ENCODE measurements around the gene ASB18. TPM values are rescaled to one million over a fixed set of nuclear protein-coding genes. Genes with fewer than 3 reads are reported as not detected.

ASB18 gene
- polyA plus RNA-seq, 3 donors from 2014 or later = not detected

- Mint-ChIP-seq H3K27me3 (ENCODE audit: low read depth in 3 of 3) (peaks cover 1 to 8% (median 2%) of the 10 kb centered on the region in 3 donors), H3K4me3 (no peak overlapping the region), H3K27ac (no peak overlapping the region), H3K36me3 (no peaks in the 10 kb centered on the region), H3K9me3 (peaks cover 0 to 7% (median 2%) of the 10 kb centered on the region in 6 donors), H3K4me1 (no peaks in the 10 kb centered on the region)
- no peak for DNase-seq
These were observed 1.5 kb upstream of the ASB18 start for GRCh38 chr2:236265675-236266074.

DNA sequence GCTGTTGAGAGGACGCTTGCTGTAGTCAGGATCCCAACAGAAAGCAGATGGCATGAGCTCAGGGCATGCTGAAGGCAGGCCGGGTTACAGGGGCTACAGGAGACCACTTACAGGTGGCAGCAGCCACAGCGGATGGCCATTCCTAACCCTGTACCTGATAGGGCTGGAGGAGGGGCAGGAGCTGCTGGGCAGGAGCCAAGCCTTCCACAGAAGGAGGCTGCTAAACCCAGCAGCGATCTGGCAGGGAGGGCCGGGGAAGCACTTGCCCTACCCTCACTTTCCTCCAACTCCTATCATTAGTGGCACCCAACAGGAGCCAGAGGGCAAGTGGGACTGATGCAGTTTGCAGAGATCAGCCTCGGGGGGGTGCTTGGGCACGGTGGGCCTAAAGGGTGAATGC is 2.0 kb downstream of the ASB18 start:
- H3K4me1 Mint-ChIP-seq = no peaks in the 10 kb centered on the region
- no peak for DNase-seq
- H3K4me3 Mint-ChIP-seq = no peak overlapping the region
- H3K27ac Mint-ChIP-seq = no peak overlapping the region
- H3K9me3 Mint-ChIP-seq = no peaks in the 10 kb centered on the region
- H3K27me3 Mint-ChIP-seq (ENCODE audit: low read depth in 3 of 3) = peaks cover 0 to 8% (median 1%) of the 10 kb centered on the region in 3 donors
- H3K36me3 Mint-ChIP-seq = no peaks in the 10 kb centered on the region

DNA sequence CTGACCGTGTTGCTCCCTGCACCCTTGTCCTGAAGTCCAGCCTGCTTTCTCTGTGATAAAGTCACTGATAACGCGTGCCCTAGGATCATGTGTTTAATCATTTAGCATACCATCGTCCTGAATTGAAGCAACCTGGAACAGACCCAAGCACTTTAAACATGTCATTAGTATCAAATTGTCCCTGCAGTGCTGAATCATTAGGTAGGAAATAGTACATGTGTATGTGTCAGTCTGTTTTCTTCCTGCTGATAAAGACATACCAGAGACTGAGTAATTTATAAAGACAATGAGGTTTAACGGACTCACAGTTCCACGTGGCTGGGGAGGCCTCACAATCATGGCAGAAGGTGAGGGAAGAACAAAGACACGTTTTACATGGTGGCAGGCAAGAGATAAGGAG is 2.8 kb downstream of the ASB18 start:
- no peaks in the 10 kb centered on the region for H3K9me3 Mint-ChIP-seq
- DNase-seq = no peak
- no peak overlapping the region for H3K27ac Mint-ChIP-seq
- H3K27me3 Mint-ChIP-seq (ENCODE audit: low read depth in 3 of 3) = peaks cover 0 to 8% (median 1%) of the 10 kb centered on the region in 3 donors
- no peaks in the 10 kb centered on the region for H3K4me1 Mint-ChIP-seq
- no peak overlapping the region for H3K4me3 Mint-ChIP-seq
- H3K36me3 Mint-ChIP-seq = no peaks in the 10 kb centered on the region

GRCh38 chr2:236259371-236259770 is 4.8 kb downstream of the ASB18 start:
- H3K27ac Mint-ChIP-seq = no peak overlapping the region
- no peaks in the 10 kb centered on the region for H3K9me3 Mint-ChIP-seq
- H3K4me1 Mint-ChIP-seq = no peaks in the 10 kb centered on the region
- no peaks in the 10 kb centered on the region for H3K36me3 Mint-ChIP-seq
- DNase-seq = no peak
- H3K4me3 Mint-ChIP-seq = no peak overlapping the region
- peaks cover 2 to 6% (median 2%) of the 10 kb centered on the region in 3 donors for H3K27me3 Mint-ChIP-seq (ENCODE audit: low read depth in 3 of 3)

GRCh38 chr2:236257575-236257974 is 6.6 kb downstream of the ASB18 start:
- no peaks in the 10 kb centered on the region for H3K4me1 Mint-ChIP-seq
- peaks cover 1 to 8% (median 5%) of the 10 kb centered on the region in 3 donors for H3K27me3 Mint-ChIP-seq (ENCODE audit: low read depth in 3 of 3)
- H3K36me3 Mint-ChIP-seq = no peaks in the 10 kb centered on the region
- no peaks in the 10 kb centered on the region for H3K9me3 Mint-ChIP-seq
- H3K27ac Mint-ChIP-seq = no peak overlapping the region
- no peak overlapping the region for H3K4me3 Mint-ChIP-seq
- no peak for DNase-seq

DNA sequence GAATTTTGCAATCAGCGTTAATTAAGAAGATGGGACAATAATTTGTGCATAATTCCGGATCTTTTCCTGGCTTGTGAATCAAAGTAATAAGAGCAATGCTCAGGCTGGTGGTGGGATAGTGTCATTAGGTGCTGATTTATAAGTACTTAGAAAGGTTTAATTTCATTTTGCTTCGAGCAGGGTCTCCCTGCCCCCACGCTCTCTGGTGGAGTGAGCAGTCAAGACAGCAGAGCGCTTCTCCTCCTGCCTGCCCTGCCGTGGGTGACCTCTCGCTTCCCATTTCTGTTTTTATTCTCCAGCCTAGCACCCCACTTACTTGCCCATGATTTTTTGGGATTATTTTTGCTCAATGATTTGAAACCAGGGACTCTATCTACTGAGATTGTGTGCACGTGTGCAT is 7.1 kb downstream of the ASB18 start:
- no peaks in the 10 kb centered on the region for H3K36me3 Mint-ChIP-seq
- H3K4me3 Mint-ChIP-seq = no peak overlapping the region
- no peaks in the 10 kb centered on the region for H3K4me1 Mint-ChIP-seq
- no peaks in the 10 kb centered on the region for H3K9me3 Mint-ChIP-seq
- no peak overlapping the region for H3K27ac Mint-ChIP-seq
- no peak for DNase-seq
- peaks cover 1 to 12% (median 7%) of the 10 kb centered on the region in 3 donors for H3K27me3 Mint-ChIP-seq (ENCODE audit: low read depth in 3 of 3)

DNA sequence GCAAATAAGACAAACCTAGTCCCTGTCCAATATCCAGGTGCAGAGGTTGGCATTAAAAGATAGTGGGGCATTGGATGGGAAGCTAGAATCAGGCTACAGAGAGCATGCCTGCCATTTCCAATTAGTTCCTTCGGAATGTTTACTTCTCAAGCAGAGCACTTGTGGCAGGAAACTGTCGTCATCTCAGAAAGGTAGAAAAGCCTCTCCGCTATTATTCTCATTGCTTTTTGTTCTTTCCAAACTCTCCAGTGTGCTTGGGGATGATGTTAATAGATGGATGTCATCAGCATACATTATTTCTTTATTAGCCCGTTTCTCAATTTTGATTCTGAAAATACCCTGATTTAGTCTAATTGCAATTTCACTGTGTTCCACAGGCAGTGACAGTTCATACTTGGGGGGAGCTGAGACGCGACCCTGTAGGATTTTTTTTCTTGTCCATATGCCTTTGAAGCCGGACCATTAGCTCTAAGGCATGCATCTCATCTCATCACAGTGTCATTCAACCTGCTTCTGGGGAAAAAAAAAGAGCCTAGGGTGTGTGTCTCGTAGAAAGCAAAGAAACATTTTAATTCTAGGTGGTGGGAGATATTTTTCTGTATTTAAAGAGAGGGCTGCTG is 7.7 kb downstream of the ASB18 start:
- DNase-seq = no peak
- Mint-ChIP-seq H3K4me1 (no peaks in the 10 kb centered on the region), H3K36me3 (no peaks in the 10 kb centered on the region), H3K4me3 (no peak overlapping the region), H3K9me3 (no peaks in the 10 kb centered on the region), H3K27ac (no peak overlapping the region), H3K27me3 (ENCODE audit: low read depth in 3 of 3) (peaks cover 1 to 15% (median 7%) of the 10 kb centered on the region in 3 donors)

DNA sequence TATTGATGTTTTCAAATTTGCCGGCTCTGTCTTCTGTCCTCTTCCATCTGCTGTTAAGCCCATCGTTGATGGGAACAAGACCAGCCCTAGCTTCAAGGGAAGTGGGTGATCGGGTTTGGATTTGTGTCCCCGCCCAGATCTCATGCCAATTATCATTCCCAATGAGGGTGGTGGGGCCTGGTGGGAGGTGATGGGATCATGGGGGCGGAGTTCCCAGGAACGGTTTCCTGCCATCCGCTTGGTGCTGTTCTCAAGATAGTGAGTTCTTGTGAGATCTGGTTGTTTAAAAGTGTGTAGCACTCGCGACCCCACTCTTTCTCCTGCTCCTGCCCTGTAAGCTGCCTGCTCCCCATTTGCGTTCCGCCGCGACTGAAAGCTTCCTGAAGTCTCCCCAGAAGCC is 9.5 kb downstream of the ASB18 start:
- Mint-ChIP-seq H3K36me3 (no peaks in the 10 kb centered on the region), H3K27ac (no peak overlapping the region), H3K4me3 (no peak overlapping the region), H3K4me1 (no peaks in the 10 kb centered on the region), H3K9me3 (no peaks in the 10 kb centered on the region), H3K27me3 (ENCODE audit: low read depth in 3 of 3) (peaks cover 1 to 13% (median 7%) of the 10 kb centered on the region in 3 donors)
- DNase-seq = no peak

DNA sequence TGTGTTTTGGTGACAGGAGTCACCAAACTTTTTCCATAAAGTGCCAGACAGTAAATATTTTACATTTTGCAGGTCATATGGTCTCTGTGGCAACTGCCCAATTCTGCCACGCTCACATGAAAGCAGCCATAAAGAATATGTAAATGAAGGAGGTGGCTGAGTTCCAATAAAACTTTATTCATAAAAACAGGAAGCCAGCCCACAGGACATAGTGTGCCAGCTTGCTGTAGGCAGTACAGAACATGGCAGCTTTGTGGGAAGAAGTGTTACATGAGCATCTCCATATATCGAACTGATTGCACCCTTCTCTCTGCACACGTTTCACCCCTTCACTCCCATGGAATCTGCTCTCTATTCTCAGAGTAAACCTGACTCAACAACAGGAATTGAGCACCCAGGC is 10.2 kb downstream of the ASB18 start:
- Mint-ChIP-seq H3K4me1 (no peaks in the 10 kb centered on the region), H3K27me3 (ENCODE audit: low read depth in 3 of 3) (peaks cover 4 to 13% (median 7%) of the 10 kb centered on the region in 3 donors), H3K27ac (no peak overlapping the region), H3K36me3 (no peaks in the 10 kb centered on the region), H3K9me3 (no peaks in the 10 kb centered on the region), H3K4me3 (no peak overlapping the region)
- DNase-seq = no peak

GRCh38 chr2:236252602-236253001 is 11.6 kb downstream of the ASB18 start:
- no peaks in the 10 kb centered on the region for H3K4me1 Mint-ChIP-seq
- no peaks in the 10 kb centered on the region for H3K9me3 Mint-ChIP-seq
- H3K27me3 Mint-ChIP-seq (ENCODE audit: low read depth in 3 of 3) = peaks cover 5 to 13% (median 7%) of the 10 kb centered on the region in 3 donors
- H3K36me3 Mint-ChIP-seq = no peaks in the 10 kb centered on the region
- H3K4me3 Mint-ChIP-seq = no peak overlapping the region
- no peak overlapping the region for H3K27ac Mint-ChIP-seq
- DNase-seq = no peak

DNA sequence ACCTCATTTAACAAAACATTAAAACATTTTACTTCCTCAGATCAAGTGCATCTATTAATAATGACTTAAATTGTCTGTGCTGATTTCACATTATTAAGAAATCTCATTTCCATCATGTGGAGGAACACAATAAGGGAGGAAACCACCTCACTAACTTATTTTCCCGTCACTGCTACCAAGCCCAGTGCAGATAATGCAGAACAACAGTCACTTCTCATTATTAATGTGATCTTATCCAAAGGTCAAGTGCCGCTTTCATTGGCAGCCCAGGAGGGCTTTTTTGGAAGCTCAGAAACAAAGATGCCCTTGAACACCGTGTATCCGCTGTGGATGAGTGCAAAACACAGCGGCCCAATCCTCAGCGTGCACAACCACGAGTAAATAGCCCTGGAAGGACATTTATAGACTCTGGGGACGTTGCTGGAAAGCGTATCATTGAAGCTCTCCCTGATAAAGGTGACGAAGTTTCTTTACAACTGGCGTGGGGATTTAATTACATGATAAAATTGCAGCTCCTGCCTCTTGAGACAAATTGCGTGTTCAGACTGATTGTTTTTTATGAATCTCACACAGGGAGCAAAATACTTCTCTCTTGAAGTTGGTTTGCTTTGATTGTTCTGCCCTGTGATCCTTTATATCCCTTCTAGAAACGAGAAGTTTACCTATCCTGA is 13.2 kb downstream of the ASB18 start:
- Mint-ChIP-seq H3K4me1 (no peaks in the 10 kb centered on the region), H3K9me3 (no peaks in the 10 kb centered on the region), H3K27ac (no peak overlapping the region), H3K4me3 (no peak overlapping the region), H3K36me3 (no peaks in the 10 kb centered on the region), H3K27me3 (ENCODE audit: low read depth in 3 of 3) (peaks cover 6 to 13% (median 7%) of the 10 kb centered on the region in 3 donors)
- no peak for DNase-seq

GRCh38 chr2:236250286-236250685 is 13.9 kb downstream of the ASB18 start:
- no peaks in the 10 kb centered on the region for H3K9me3 Mint-ChIP-seq

DNA sequence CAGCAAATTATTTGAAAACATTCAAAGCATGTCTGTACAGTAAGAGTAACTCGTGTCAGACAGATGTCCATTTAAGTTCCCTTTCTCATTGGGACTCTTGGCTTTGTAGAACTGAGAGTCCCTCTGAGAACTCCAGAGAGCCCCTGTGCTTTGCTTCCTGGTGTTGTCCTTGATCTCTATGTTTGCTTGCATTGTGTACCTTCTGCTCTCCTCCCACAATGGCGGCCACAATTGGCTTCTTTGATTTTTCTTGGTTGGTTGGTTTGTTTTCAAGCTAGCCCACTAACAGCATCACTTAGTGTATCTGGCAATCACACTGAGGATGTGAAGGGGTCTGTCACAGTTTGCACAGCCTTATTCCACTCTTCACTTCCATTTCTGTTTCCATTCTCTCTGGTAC is 15.1 kb downstream of the ASB18 start:
- Mint-ChIP-seq H3K4me3 (no peak overlapping the region), H3K27me3 (ENCODE audit: low read depth in 3 of 3) (peaks cover 5 to 20% (median 5%) of the 10 kb centered on the region in 3 donors), H3K36me3 (no peaks in the 10 kb centered on the region), H3K9me3 (no peaks in the 10 kb centered on the region), H3K4me1 (no peaks in the 10 kb centered on the region), H3K27ac (no peak overlapping the region)
- DNase-seq = no peak

More at GRCh38 chr2:236250286-236250685, 13.9 kb downstream of the ASB18 start:
- Mint-ChIP-seq H3K4me3 (no peak overlapping the region), H3K27me3 (ENCODE audit: low read depth in 3 of 3) (peaks cover 5 to 18% (median 6%) of the 10 kb centered on the region in 3 donors), H3K4me1 (no peaks in the 10 kb centered on the region), H3K27ac (no peak overlapping the region), H3K36me3 (no peaks in the 10 kb centered on the region)
- no peak for DNase-seq

DNA sequence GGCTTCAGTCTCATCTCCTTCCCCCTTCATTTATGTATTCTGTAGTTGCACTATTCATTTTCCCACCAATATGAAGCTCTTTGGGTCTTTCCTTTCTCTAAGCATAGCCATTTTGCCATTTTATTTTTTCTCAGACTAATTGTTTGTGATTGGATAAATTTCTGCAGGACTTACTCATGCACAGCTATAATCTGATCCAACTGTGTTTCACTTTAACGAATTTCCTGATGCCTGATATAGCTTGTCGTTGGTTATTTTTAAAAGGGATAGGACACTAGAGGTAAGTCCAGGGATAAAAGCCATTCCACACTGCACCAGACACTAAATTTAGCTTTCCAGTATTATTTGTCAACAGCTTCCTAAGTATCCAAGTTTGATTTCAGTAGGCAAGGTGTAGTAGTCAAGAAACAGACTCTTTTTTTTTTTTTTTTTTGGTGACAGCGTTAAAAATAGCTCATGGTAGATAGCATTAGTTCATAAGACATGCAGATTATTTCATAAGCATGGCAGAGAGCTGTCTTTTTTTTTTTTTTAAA is 17.4 kb downstream of the ASB18 start:
- Mint-ChIP-seq H3K9me3 (no peaks in the 10 kb centered on the region), H3K27me3 (ENCODE audit: low read depth in 3 of 3) (peaks cover 0 to 13% (median 6%) of the 10 kb centered on the region in 3 donors), H3K4me3 (no peak overlapping the region), H3K4me1 (no peaks in the 10 kb centered on the region), H3K27ac (no peak overlapping the region), H3K36me3 (no peaks in the 10 kb centered on the region)
- no peak for DNase-seq

All from immature natural killer cell (primary cell).